IMR-90 (cell line): ENCODE results near the gene GRIA2. TPM values are rescaled to one million over a fixed set of nuclear protein-coding genes. Genes with fewer than 3 reads are reported as not detected.

Source experiments
- ATAC-seq: fragments of 200-7000 bp; cut with Tn5 transposase; 2 replicates; pipeline ENCODE4 v1.9.1; 2020; ENCODE audit warnings: low read depth, mild to moderate bottlenecking, moderate library complexity
- BruUV-seq: library from RNA; stranded (reverse); fragments of 400-500 nt; replicated peaks from 2 replicates; lab custom pipeline; 2021; lab: Mats Ljungman, UMichigan
- CTCF ChIA-PET: fragments of 300-600 bp; formaldehyde crosslinking; extraction: SDS; loops from one replicate; lab custom pipeline; 2021; ENCODE audit warnings: antibody characterized with exemption; lab: Yijun Ruan, JAX
- POLR2A ChIA-PET: fragments of 300-600 bp; sonication (Branson Sonifier 250); formaldehyde crosslinking; loops from one replicate; lab custom pipeline; 2022; ENCODE audit warnings: antibody characterized with exemption; ENCODE audit not compliant: unreplicated experiment; lab: Charles Lee
- DNase-seq: peaks from one replicate; pipeline ENCODE4 v3.0.0; 2013
- H2AFZ ChIP-seq: replicated peaks from 2 replicates; pipeline ENCODE3; 2013; ENCODE audit warnings: low read length, mild to moderate bottlenecking; ENCODE audit not compliant: poor library complexity
- H2AK5ac ChIP-seq: 2 replicates; pipeline ENCODE4 v1.6.1; 2013; ENCODE audit warnings: low read depth, low read length, inconsistent platforms
- H2AK9ac ChIP-seq: replicated peaks from 2 replicates; pipeline ENCODE3; 2013; ENCODE audit warnings: mild to moderate bottlenecking, low read depth, low read length, moderate library complexity; ENCODE audit not compliant: poor library complexity
- H2BK120ac ChIP-seq: 2 replicates; pipeline ENCODE4 v1.6.1; 2013; ENCODE audit warnings: low read depth, low read length, inconsistent platforms
- H2BK15ac ChIP-seq: 3 replicates; pipeline ENCODE4 v1.6.1; 2013; ENCODE audit warnings: low read depth, low read length, inconsistent platforms
- H2BK20ac ChIP-seq: 2 replicates; pipeline ENCODE4 v1.6.1; 2013; ENCODE audit warnings: low read depth, mild to moderate bottlenecking, inconsistent platforms, low read length, moderate library complexity
- H2BK5ac ChIP-seq: 2 replicates; pipeline ENCODE4 v1.6.1; 2013; ENCODE audit warnings: mild to moderate bottlenecking, low read depth, low read length, inconsistent platforms; ENCODE audit not compliant: poor library complexity, severe bottlenecking
- H3K14ac ChIP-seq: replicated peaks from 2 replicates; pipeline ENCODE4 v1.6.1; 2013; ENCODE audit warnings: low read depth, low read length, inconsistent platforms
- H3K18ac ChIP-seq: 2 replicates; pipeline ENCODE4 v1.6.1; 2013; ENCODE audit warnings: low read depth, low read length, control low read depth
- H3K23ac ChIP-seq: 2 replicates; pipeline ENCODE4 v1.6.1; 2013; ENCODE audit warnings: low read depth, low read length, inconsistent platforms
- H3K27ac ChIP-seq: 2 replicates; pipeline ENCODE4 v1.5.1; 2013; ENCODE audit warnings: mild to moderate bottlenecking, control low read depth, low read length; ENCODE audit not compliant: insufficient read depth
- H3K27me3 ChIP-seq: 2 replicates; pipeline ENCODE4 v1.6.1; 2013; ENCODE audit warnings: low read length; ENCODE audit not compliant: control insufficient read depth, insufficient read depth
- H3K36me3 ChIP-seq: 2 replicates; pipeline ENCODE4 v1.6.1; 2013; ENCODE audit warnings: low read length, mixed read lengths; ENCODE audit not compliant: control insufficient read depth, insufficient read depth
- H3K4ac ChIP-seq: 2 replicates; pipeline ENCODE4 v1.6.1; 2013; ENCODE audit warnings: low read depth, low read length, inconsistent platforms
- H3K4me1 ChIP-seq: 2 replicates; pipeline ENCODE4 v1.6.1; 2013; ENCODE audit warnings: low read length, mixed read lengths; ENCODE audit not compliant: control insufficient read depth, insufficient read depth
- H3K4me2 ChIP-seq: 2 replicates; pipeline ENCODE4 v1.6.1; 2013; ENCODE audit warnings: low read depth, mild to moderate bottlenecking, control low read depth, low read length, moderate library complexity
- H3K4me3 ChIP-seq: 2 replicates; pipeline ENCODE4 v1.5.1; 2013; ENCODE audit warnings: low read depth, mild to moderate bottlenecking, control low read depth, low read length, moderate library complexity; ENCODE audit not compliant: insufficient read depth
- H3K56ac ChIP-seq: 2 replicates; pipeline ENCODE4 v1.6.1; 2013; ENCODE audit warnings: low read length, inconsistent platforms; ENCODE audit not compliant: insufficient read depth; ENCODE audit errors: extremely low read depth
- H3K79me1 ChIP-seq, 2 experiments: 2 replicates each; pipeline ENCODE4 v1.6.1; 2013; ENCODE audit warnings: low read length in 2 of 2, inconsistent platforms in 1 of 2, low read depth in 1 of 2
- H3K9ac ChIP-seq: 2 replicates; pipeline ENCODE4 v1.6.1; 2013; ENCODE audit warnings: low read depth, low read length, control low read depth
- H3K9me1 ChIP-seq: 2 replicates; pipeline ENCODE4 v1.6.1; 2013; ENCODE audit warnings: low read length, inconsistent platforms; ENCODE audit not compliant: insufficient read depth
- H3K9me3 ChIP-seq: 2 replicates; pipeline ENCODE4 v1.6.1; 2013; ENCODE audit warnings: low read length; ENCODE audit not compliant: control insufficient read depth, insufficient read depth
- H4K20me1 ChIP-seq: 2 replicates; pipeline ENCODE4 v1.6.1; 2013; ENCODE audit warnings: low read length, inconsistent platforms; ENCODE audit not compliant: insufficient read depth
- H4K5ac ChIP-seq: 2 replicates; pipeline ENCODE4 v1.6.1; 2013; ENCODE audit warnings: mild to moderate bottlenecking, low read depth, low read length, control low read depth
- H4K8ac ChIP-seq, 2 experiments: 2 replicates each; pipeline ENCODE4 v1.6.1; 2013; ENCODE audit warnings: low read depth in 2 of 2, low read length in 2 of 2, control low read depth in 1 of 2, inconsistent platforms in 1 of 2
- H4K91ac ChIP-seq: 2 replicates; pipeline ENCODE4 v1.6.1; 2013; ENCODE audit warnings: low read depth, low read length, inconsistent platforms; ENCODE audit not compliant: insufficient read depth
- CTCF ChIP-seq: conservative IDR thresholded peaks from 2 replicates; pipeline ENCODE4 v1.5.1; 2012; ENCODE audit warnings: mild to moderate bottlenecking, low read depth, low read length, improper control_type of control experiment
- MAZ ChIP-seq: IDR thresholded peaks from 2 replicates; pipeline ENCODE4 v1.6.1; 2012; ENCODE audit warnings: low read depth, mild to moderate bottlenecking, low read length, improper control_type of control experiment, moderate library complexity, borderline replicate concordance
- MXI1 ChIP-seq: IDR thresholded peaks from 2 replicates; pipeline ENCODE4 v1.6.1; 2012; ENCODE audit warnings: low read depth, mild to moderate bottlenecking, low read length, moderate library complexity, borderline replicate concordance
- RAD21 ChIP-seq: IDR thresholded peaks from 2 replicates; pipeline ENCODE4 v1.6.1; 2012; ENCODE audit warnings: low read length, improper control_type of control experiment
- RCOR1 ChIP-seq: IDR thresholded peaks from 2 replicates; pipeline ENCODE4 v1.6.1; 2012; ENCODE audit warnings: mild to moderate bottlenecking, low read length, improper control_type of control experiment; ENCODE audit not compliant: insufficient replicate concordance
- RFX5 ChIP-seq: IDR thresholded peaks from 2 replicates; pipeline ENCODE4 v1.8.0; 2012; ENCODE audit warnings: low read depth, mild to moderate bottlenecking, low read length, moderate library complexity
- USF2 ChIP-seq: fragments of 150-350 bp; IDR thresholded peaks from 2 replicates; pipeline ENCODE4 v1.6.1; 2017; ENCODE audit warnings: mild to moderate bottlenecking, antibody characterized with exemption, low read length, low read depth
- WGBS, 2 experiments: methylation state at CpG; one replicate each; pipeline versions ENCODE4 v1.1.5 to v1.1.7; 2013; ENCODE audit warnings: missing lambda C conversion rate in 2 of 2; ENCODE audit not compliant: insufficient read length in 1 of 2; ENCODE audit errors: extremely low coverage in 2 of 2; 5-methylcytosine and 5-hydroxymethylcytosine counted together
- dilution Hi-C: fragments of 300-500 bp; cut with HindIII; formaldehyde crosslinking; loops from one replicate; pipeline ENCODE4 v1.14.3; 2018; ENCODE audit warnings: low sequenced_read_pairs; ENCODE audit not compliant: unreplicated experiment
- in situ Hi-C: fragments of 300-500 bp; cut with MboI; formaldehyde crosslinking; loops from 3 replicates; pipeline ENCODE4 v1.14.3; 2019; ENCODE audit warnings: low sequenced_read_pairs, inconsistent platforms, mixed read lengths
- intact Hi-C: fragments of 100-400 bp; cut with micrococcal nuclease; formaldehyde crosslinking; loops from 2 replicates; pipeline ENCODE4 v1.10.0; 2022
- polyA plus RNA-seq, 3 experiments: library from polyadenylated mRNA; depleted of rRNA; stranded (reverse); fragments of >200 nt; gene quantifications; 2 replicates each; pipeline ENCODE4 v1.2.3, GENCODE V29; 2012; ENCODE audit warnings: low replicate concordance in 1 of 3
- total RNA-seq: library from RNA; depleted of rRNA; stranded (reverse); fragments of >200 nt; gene quantifications from 2 replicates; pipeline ENCODE4 v1.2.3, GENCODE V29; 2012

Gene GRIA2
- total and polyA plus RNA-seq, 2 of the 4 experiments (the other 2 are of a cell fraction) = not detected

DNA sequence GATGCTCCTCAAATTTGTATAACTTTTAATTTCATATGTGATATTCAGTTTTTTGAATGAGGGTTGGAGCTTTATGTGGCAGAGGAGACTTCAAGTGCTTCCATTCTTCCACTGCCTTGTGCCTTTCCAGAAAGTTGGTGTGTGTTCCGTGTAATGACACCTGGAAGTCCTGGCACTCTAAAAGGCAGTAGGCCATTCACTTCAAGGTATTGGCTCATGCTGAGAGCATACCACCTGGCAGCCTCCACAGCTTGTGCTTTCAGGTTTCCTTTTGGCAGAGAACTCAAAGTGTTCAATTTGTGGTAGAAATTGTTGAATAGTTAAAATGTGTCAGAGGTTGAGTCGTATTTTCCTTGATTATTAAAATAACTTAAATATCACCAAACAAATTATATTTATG, 49.6 kb downstream of the GRIA2 start:
- no peak for TF ChIP-seq RAD21
- TF ChIP-seq USF2 = no peak
- TF ChIP-seq RCOR1 = no peak
- no peak for TF ChIP-seq CTCF
- TF ChIP-seq MXI1 = no peak
- TF ChIP-seq RFX5 = no peak
- no peak for TF ChIP-seq MAZ
- Histone ChIP-seq H3K18ac (no peak overlapping the region), H4K91ac (no peak overlapping the region), H2AFZ (no peak overlapping the region), H4K20me1 (no peaks in the 10 kb centered on the region), H3K56ac (no peak overlapping the region), H3K4ac (no peak overlapping the region), H3K9ac (no peak overlapping the region), H3K27ac (no peak overlapping the region), H2AK9ac (no peak overlapping the region), H3K9me3 (no peaks in the 10 kb centered on the region), H3K4me3 (no peak overlapping the region), H3K27me3 (no peaks in the 10 kb centered on the region), H2BK5ac (no peak overlapping the region), H2BK15ac (no peak overlapping the region), H3K79me1 (no peaks in the 10 kb centered on the region), H2AK5ac (no peak overlapping the region), H3K23ac (no peak overlapping the region), H3K14ac (no peak overlapping the region), H3K4me1 (no peaks in the 10 kb centered on the region), H2BK120ac (no peak overlapping the region), H4K5ac (no peak overlapping the region), H3K36me3 (no peaks in the 10 kb centered on the region), H2BK20ac (no peak overlapping the region), H3K9me1 (no peaks in the 10 kb centered on the region), H4K8ac (no peak overlapping the region), H3K4me2 (no peak overlapping the region)
- WGBS, 2 experiments = 86% methylated on average over 1 of the region's 2 CpGs; no CpG with 5 or more reads in 1 of the 2 experiments
- CTCF ChIA-PET = interaction anchor here (0.9 kb wide), 1 partner anchor 12 kb away, joined by 3 read pairs; no protein-coding TSS in a partner anchor
- dilution Hi-C loops (no loop called here), in situ Hi-C loops (no loop called here), intact Hi-C loops (no loop called here)
- POLR2A ChIA-PET = no interaction called here
- no TSS peak for BruUV-seq
- ATAC-seq (no peak), DNase-seq (no peak)
